SK-N-MC (cell line): ENCODE data around the gene MAPK8.

ENCODE experiments used
- EZH2 ChIP-seq: fragments of 200-600 bp; sonication (generic); IDR thresholded peaks from one replicate; pipeline ENCODE4 v1.6.1; 2017; ENCODE audit warnings: antibody characterized with exemption
- POLR2AphosphoS5 ChIP-seq: IDR thresholded peaks from 2 replicates; pipeline ENCODE4 v1.6.1; 2012; ENCODE audit warnings: mild to moderate bottlenecking, low read depth, low read length, borderline replicate concordance

GRCh38 chr10:48389846-48390557 lies 83.5 kb downstream of the MAPK8 start:
- TF ChIP-seq EZH2 = no peak
- no peak for TF ChIP-seq POLR2AphosphoS5
